Dedifferentiated amniotic fluid mesenchymal stem cell (primary cell): ENCODE results near the gene ARHGEF17.

Experiments used
- DNase-seq: peaks from one replicate; pipeline ENCODE4 v3.0.0-alpha.2; 2016; ENCODE audit errors: extremely low spot score

The ARHGEF17 gene

GRCh38 chr11:73331138-73331916, 23.3 kb downstream of the ARHGEF17 start:
- no peak for DNase-seq

GRCh38 chr11:73333173-73333572, 25.1 kb downstream of the ARHGEF17 start:
- no peak for DNase-seq

DNA sequence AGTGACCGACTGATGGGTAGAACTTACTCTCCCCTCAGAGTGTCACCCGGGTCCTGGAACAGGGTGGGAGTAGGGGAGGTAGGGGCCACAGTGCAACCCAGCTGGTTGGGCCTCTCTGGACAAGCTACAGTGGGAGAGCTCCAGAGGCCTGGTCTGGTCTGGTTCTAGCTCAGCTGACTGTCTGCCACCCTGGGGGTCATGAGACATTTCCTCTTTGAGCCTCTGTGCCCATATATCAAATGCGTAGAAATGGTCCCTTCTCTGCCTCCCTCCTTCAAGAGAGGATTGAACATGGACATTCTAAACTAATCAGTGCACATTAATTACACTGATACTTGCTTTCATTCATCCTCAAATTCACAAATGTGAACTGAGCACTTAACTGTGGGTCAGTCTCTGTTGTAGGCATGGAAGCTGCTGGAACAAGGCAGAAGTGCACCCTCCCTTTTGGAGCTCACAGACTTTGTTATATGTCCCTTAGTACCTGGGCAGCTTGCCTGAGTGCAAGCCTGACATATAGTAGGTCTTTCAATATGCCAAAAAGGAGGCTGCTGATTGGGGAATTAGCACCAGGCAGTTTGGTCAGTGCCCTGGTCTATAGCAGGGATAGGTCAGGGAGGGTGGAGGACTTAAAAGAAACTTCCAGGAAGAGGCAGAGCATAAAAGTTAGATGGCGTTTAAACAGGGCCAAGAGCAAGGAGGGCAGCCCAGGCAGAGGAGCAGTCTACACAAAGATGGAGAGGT, 25.7 kb downstream of the ARHGEF17 start:
- DNase-seq: no peak

- DNase-seq: no peak
Observed at GRCh38 chr11:73334384-73335203, 26.5 kb downstream of the ARHGEF17 start.

DNA sequence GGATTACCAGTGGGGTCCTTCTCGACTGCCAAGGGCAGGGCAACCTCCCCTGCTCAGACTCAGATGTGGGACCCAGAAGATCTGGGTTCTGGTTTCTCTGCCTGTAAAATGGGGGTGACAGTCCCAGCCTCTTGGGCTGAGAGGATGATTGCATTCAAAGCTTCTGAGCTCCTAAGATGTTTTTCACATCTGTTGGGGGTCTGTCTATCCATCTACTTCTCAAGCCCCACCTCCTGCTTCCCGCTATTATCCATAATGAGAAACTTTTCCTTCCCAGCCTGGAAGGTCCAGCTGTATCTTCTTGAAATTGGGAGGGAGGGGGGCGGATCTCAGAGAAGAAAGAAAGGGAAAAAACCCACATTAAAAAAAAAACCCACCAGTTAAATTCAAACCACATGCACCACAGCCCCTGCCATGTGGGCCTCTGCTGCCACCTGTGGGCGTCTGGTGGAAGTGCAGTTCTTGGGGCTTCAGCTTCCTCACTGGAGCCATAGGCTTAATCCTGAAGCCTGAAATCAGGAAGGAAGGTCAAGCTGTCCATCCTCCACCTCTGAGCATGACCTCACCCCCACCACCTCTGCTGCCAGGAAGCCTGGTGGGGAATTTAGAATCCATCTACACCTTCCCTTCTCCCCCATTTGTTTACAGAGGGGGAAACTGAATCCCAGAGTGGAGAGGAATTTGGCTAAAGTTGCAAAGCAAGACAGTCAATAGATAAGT, 27.3 kb downstream of the ARHGEF17 start:
- DNase-seq: peak; percentile 84

DNA sequence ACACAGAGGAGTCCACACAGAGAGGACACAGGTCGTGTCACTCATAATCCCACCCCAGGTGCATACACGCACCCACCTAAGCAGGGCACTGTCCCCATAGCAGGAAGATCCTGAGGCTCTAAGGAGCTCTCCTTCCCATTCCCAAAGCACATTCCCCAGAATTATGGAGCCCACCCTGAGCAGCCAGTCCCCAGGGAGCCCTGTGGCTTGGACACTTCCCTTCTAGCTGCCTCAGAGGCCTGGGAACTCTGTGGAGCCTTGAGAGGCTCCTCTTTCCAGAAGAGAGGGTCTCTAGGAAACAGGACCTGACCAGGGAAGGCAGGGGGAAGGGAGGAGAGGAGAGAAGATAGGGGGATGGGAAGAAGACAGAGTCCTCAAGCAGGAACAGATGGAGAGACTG, 29.8 kb downstream of the ARHGEF17 start:
- DNase-seq: no peak

- DNase-seq: no peak
Observed at GRCh38 chr11:73338279-73338678, 30.2 kb downstream of the ARHGEF17 start.

DNA sequence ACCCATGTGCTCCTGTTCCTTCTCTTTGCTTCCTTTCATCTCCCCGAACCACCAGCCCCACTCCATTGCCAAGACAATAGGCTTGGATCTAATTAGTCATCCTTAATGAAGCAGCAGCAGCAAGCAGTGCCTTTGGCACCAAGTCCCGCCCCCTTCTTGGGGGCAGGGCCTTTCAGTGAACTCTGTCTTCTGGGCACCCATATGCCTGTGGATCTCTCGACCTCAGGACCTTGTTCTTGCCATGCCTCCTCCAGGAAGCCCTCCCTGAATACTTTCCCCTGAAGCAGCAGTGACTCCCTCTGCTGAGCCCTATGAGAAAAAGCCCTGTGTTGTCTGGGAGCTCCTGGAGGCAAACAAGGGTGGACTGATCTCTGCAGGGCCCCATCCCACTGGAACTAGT, 32.1 kb downstream of the ARHGEF17 start:
- no peak for DNase-seq

DNA sequence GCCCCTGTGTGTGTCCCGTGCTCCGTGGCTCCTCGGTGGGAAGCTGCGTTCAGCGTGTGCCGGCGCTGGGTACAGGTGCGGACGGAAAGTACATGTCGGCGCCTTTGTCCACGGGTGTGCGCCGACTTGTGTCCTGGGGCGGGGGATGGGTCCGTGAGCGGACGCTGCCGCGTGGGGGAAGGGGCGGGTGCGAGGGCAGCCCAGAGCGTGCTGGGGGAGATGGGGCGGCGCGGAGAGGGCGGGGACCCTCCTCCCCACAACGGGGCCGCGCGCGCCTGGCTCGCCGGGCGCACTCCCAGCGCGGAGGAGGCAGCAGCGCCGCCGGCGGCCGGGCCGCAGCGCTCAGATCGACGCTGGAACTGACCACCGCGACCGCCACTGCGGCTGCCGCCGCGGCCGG, 34.6 kb downstream of the ARHGEF17 start:
- no peak for DNase-seq

GRCh38 chr11:73343076-73343873, 35.2 kb downstream of the ARHGEF17 start:
- no peak for DNase-seq

DNA sequence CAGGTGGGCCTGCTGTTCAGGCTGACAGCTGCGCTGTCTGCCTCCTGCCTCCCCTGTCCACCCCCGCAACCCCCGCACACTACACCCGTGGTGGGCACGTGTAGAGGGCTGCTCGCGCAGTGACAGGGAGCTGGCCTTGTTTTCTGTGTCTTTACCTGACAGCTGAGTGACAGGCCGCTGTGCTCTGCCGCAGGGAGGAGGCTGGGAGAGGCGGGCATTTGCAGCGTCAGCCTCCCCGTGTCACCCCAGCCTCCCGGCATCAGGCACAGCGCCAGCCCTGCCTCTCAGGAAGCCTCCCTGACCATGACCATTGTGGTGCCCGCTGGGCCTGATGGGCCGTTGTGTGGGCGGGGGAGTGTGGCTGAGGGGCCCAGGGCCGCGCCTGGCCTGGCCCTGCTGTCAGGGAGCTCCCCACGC, 36.1 kb downstream of the ARHGEF17 start:
- no peak for DNase-seq

DNA sequence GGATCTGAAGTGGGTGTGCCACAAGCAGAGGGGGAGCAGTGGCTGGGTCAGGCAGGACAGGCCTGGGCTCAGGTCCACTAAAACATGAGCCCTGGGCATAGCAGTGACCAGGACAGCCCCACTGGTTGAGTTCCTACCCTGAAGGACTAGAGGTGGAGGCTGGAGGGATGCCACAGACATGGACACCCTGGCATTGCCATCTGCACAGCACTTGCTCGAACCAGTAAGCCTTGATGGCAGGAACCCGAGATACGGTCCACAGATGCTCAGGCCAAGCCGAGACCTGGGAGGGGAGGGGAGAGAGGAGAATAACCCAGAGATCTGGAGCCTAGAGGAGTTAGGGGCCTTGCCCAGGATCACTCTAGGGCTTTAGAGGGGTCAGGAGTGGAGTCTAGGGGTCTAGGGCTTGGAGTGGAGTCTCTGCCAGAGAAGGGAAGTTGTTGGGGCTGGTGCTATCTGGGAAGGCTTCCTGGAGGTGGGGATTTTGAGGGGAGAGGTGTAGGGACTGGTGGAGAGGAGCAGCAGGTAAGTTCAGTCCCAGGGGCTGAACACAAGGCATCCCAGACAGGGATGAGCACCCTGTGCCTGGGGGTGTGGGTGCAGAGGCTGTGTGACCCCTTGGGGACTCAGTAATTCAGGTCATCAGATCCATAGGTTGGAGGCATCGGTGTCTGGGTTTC, 37.5 kb downstream of the ARHGEF17 start:
- no peak for DNase-seq

DNA sequence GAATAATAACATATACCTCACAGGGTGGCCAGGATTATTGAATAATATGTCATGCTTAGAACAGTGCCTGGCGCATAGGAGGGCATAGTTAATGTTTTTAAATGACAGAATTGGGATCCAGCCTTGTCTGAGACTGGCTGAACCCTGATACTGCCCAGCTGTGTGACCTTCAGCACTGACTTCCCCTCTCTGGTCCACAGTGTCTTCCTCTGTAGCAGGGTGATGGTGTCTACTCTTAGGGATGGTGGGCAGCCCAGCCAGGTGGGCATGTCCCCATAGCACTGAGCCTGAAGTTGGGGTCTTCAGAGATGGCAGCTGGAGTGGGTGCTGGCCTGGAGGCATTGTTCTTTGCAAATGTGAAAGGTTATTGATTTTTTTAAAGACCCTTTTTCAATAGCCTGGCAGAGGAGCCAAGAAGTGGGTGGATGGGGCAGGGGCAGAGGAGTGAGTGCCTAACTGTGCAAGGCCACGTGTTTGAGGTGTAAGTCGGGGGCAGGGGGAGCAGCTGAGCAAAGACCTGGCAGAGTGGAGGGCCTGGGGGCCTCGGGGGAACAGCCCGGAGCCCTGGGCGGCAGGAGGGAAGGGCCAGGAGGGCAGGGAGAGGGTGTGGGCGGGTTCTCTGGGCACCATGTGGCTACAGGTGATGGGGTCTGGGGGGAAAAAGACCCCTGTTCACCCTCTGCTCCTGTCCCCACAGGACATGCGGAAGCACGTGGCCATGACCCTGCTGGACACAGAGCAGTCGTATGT, 38.3 kb downstream of the ARHGEF17 start:
- no peak for DNase-seq

GRCh38 chr11:73347067-73347466, 39.0 kb downstream of the ARHGEF17 start:
- DNase-seq: no peak

- DNase-seq: no peak
Observed at GRCh38 chr11:73348838-73349237, 40.8 kb downstream of the ARHGEF17 start.

- DNase-seq: no peak
Observed at GRCh38 chr11:73349633-73350032, 41.6 kb downstream of the ARHGEF17 start.

- peak; percentile 69 for DNase-seq
Observed at GRCh38 chr11:73350908-73351636, 43.0 kb downstream of the ARHGEF17 start.

DNA sequence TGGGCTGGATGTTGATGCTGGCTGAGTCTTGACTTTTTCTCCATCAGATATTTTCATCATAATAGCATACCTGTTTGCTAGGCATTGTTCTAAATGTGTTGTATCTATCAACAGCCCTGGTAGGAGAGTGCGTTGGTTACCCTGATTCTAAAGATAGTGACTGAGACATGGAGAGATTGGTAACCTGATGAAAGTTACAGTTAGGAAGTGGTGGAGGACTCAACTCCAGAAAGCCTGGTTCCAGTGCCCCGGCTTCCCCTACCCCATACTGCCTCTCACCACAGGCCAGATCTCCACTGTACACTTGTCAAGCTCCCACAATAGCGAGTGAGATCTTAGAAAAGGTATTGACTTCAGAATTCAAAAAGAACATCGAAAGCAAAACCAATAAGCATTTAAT, 45.3 kb downstream of the ARHGEF17 start:
- DNase-seq: no peak

GRCh38 chr11:73355109-73355508, 47.0 kb downstream of the ARHGEF17 start:
- no peak for DNase-seq
